Astrocyte (in vitro differentiated cells and primary cell): ENCODE results near the gene AGBL4. TPM values are rescaled to one million over a fixed set of nuclear protein-coding genes. Genes with fewer than 3 reads are reported as not detected.

ENCODE experiments used
- DNase-seq: peaks from one replicate; pipeline ENCODE4 v3.0.0-alpha.2; 2010; ENCODE audit warnings: low read depth
- FAIRE-seq: peaks from 2 replicates; lab custom pipeline; 2011; peaks lifted over from hg19 to GRCh38; lab: Jason Lieb, UNC
- H2AFZ ChIP-seq: 2 replicates; pipeline ENCODE4 v1.6.0; 2012; ENCODE audit warnings: low read depth, low read length, inconsistent platforms
- H3K27ac ChIP-seq: 2 replicates; pipeline ENCODE4 v1.5.1; 2011; ENCODE audit warnings: low read depth, low read length, inconsistent platforms
- H3K27me3 ChIP-seq: 2 replicates; pipeline ENCODE4 v1.6.0; 2011; ENCODE audit warnings: low read length, inconsistent platforms; ENCODE audit not compliant: insufficient read depth
- H3K36me3 ChIP-seq: 2 replicates; pipeline ENCODE4 v1.5.1; 2011; ENCODE audit warnings: low read length, inconsistent platforms; ENCODE audit not compliant: insufficient read depth
- H3K4me1 ChIP-seq: 2 replicates; pipeline ENCODE4 v1.5.1; 2011; ENCODE audit warnings: low read length, inconsistent platforms; ENCODE audit not compliant: insufficient read depth
- H3K4me2 ChIP-seq: 2 replicates; pipeline ENCODE4 v1.6.0; 2012; ENCODE audit warnings: low read length, inconsistent platforms
- H3K4me3 ChIP-seq: 2 replicates; pipeline ENCODE4 v1.5.1; 2011; ENCODE audit warnings: low read depth, mild to moderate bottlenecking, low read length, inconsistent platforms; ENCODE audit not compliant: insufficient read depth
- H3K79me2 ChIP-seq: 2 replicates; pipeline ENCODE4 v1.6.0; 2012; ENCODE audit warnings: mild to moderate bottlenecking, low read length, inconsistent platforms; ENCODE audit not compliant: insufficient read depth
- H3K9ac ChIP-seq: 2 replicates; pipeline ENCODE4 v1.6.0; 2012; ENCODE audit warnings: mild to moderate bottlenecking, low read length, inconsistent platforms
- H3K9me3 ChIP-seq: 2 replicates; pipeline ENCODE4 v1.5.1; 2012; ENCODE audit warnings: low read depth, mild to moderate bottlenecking, low read length, inconsistent platforms; ENCODE audit not compliant: insufficient read depth
- H4K20me1 ChIP-seq: 2 replicates; pipeline ENCODE4 v1.6.0; 2012; ENCODE audit warnings: low read length, inconsistent platforms; ENCODE audit not compliant: insufficient read depth
- H3K27ac Mint-ChIP-seq: one replicate; pipeline ENCODE4 v1.8.0; 2021; ENCODE audit warnings: mild to moderate bottlenecking, mixed read lengths; ENCODE audit not compliant: unreplicated experiment
- H3K27me3 Mint-ChIP-seq: one replicate; pipeline ENCODE4 v1.8.0; 2021; ENCODE audit warnings: low read depth, mixed read lengths; ENCODE audit not compliant: unreplicated experiment
- H3K36me3 Mint-ChIP-seq: one replicate; pipeline ENCODE4 v1.8.0; 2021; ENCODE audit warnings: low read depth, mixed read lengths; ENCODE audit not compliant: unreplicated experiment
- H3K4me1 Mint-ChIP-seq: one replicate; pipeline ENCODE4 v1.8.0; 2021; ENCODE audit warnings: low read depth, mixed read lengths; ENCODE audit not compliant: unreplicated experiment
- H3K4me3 Mint-ChIP-seq: one replicate; pipeline ENCODE4 v1.8.0; 2021; ENCODE audit warnings: mild to moderate bottlenecking, moderate library complexity, mixed read lengths; ENCODE audit not compliant: unreplicated experiment
- H3K9me3 Mint-ChIP-seq: one replicate; pipeline ENCODE4 v1.8.0; 2021; ENCODE audit warnings: mild to moderate bottlenecking, mixed read lengths; ENCODE audit not compliant: unreplicated experiment
- EZH2 ChIP-seq: IDR thresholded peaks from 2 replicates; pipeline ENCODE4 v1.6.1; 2012; ENCODE audit warnings: mild to moderate bottlenecking, low read length, inconsistent platforms; ENCODE audit not compliant: insufficient read depth
- total RNA-seq: library from RNA; stranded (reverse); gene quantifications from 2 replicates; pipeline ENCODE4 v1.2.1, GENCODE V29; 2021
- TF ChIP-seq, protein P1 (sequence below): IDR thresholded peaks from 2 replicates; pipeline ENCODE4 v1.5.1; 2011; ENCODE audit warnings: low read depth, mild to moderate bottlenecking, inconsistent platforms, low read length, moderate library complexity; ENCODE audit not compliant: insufficient read depth

The AGBL4 gene
- total RNA-seq, 1 donor from 2014 or later = not detected

GRCh38 chr1:49544615-49545014 is 479.1 kb downstream of the AGBL4 start:
- Mint-ChIP-seq H3K27me3 (no peaks in the 10 kb centered on the region), H3K9me3 (peaks cover 5% of the 10 kb centered on the region), H3K4me3 (no peak overlapping the region), H3K27ac (no peak overlapping the region), H3K4me1 (no peaks in the 10 kb centered on the region), H3K36me3 (no peaks in the 10 kb centered on the region)
- Histone ChIP-seq H4K20me1 (no peaks in the 10 kb centered on the region), H3K9ac (no peak overlapping the region), H3K27ac (no peak overlapping the region), H3K4me3 (no peak overlapping the region), H3K79me2 (no peaks in the 10 kb centered on the region), H3K36me3 (no peaks in the 10 kb centered on the region), H3K9me3 (no peaks in the 10 kb centered on the region), H3K4me2 (no peak overlapping the region), H3K4me1 (no peaks in the 10 kb centered on the region), H2AFZ (no peak overlapping the region), H3K27me3 (no peaks in the 10 kb centered on the region)
- FAIRE-seq (no peak), DNase-seq (no peak)
- TF ChIP-seq, protein P1, sequence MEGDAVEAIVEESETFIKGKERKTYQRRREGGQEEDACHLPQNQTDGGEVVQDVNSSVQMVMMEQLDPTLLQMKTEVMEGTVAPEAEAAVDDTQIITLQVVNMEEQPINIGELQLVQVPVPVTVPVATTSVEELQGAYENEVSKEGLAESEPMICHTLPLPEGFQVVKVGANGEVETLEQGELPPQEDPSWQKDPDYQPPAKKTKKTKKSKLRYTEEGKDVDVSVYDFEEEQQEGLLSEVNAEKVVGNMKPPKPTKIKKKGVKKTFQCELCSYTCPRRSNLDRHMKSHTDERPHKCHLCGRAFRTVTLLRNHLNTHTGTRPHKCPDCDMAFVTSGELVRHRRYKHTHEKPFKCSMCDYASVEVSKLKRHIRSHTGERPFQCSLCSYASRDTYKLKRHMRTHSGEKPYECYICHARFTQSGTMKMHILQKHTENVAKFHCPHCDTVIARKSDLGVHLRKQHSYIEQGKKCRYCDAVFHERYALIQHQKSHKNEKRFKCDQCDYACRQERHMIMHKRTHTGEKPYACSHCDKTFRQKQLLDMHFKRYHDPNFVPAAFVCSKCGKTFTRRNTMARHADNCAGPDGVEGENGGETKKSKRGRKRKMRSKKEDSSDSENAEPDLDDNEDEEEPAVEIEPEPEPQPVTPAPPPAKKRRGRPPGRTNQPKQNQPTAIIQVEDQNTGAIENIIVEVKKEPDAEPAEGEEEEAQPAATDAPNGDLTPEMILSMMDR = no peak
- no peak for TF ChIP-seq EZH2

DNA sequence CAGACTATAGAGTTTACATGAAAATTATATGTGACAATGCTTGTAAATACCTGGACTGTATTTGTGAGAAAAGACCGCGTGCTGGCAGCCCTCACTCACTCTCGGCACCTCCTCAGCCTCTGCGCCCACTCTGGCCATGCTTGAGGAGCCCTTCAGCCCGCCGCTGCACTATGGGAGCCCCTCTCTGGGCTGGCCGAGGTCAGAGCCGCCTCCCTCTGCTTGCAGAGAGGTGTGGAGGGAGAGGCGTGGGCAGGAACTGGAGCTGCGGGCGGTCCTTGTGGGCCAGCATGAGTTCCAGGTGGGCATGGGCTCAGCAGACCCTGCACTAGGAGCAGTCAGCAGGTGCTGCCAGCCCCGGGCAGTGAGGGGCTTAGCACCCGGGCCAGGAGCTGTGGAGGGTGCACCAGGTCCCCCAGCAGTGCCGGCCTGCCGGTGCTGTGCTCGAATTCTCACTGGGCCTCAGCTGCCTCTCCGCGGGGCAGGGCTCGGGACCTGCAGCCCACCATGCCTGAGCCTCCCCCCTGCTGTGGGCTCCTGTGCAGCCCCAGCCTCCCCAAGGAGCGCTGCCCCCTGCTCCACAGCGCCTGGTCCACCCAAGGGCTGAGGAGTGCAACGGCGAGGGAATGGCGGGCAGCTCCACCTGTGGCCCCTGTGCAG is 482.5 kb downstream of the AGBL4 start:
- no peak overlapping the region for H3K4me3 ChIP-seq
- no peak overlapping the region for H3K27ac ChIP-seq
- TF ChIP-seq, protein P1 = no peak
- no peak for TF ChIP-seq EZH2
- H3K4me1 ChIP-seq = no peaks in the 10 kb centered on the region
- FAIRE-seq (no peak), DNase-seq (no peak)
- no peaks in the 10 kb centered on the region for H4K20me1 ChIP-seq
- no peak overlapping the region for H3K27ac Mint-ChIP-seq
- no peak overlapping the region for H3K4me3 Mint-ChIP-seq
- H3K9me3 ChIP-seq = no peaks in the 10 kb centered on the region
- no peak overlapping the region for H3K4me2 ChIP-seq
- H3K27me3 Mint-ChIP-seq = no peaks in the 10 kb centered on the region
- H3K79me2 ChIP-seq = no peaks in the 10 kb centered on the region
- no peaks in the 10 kb centered on the region for H3K36me3 ChIP-seq
- H3K9ac ChIP-seq = no peak overlapping the region
- no peaks in the 10 kb centered on the region for H3K4me1 Mint-ChIP-seq
- no peak overlapping the region for H2AFZ ChIP-seq
- no peaks in the 10 kb centered on the region for H3K36me3 Mint-ChIP-seq
- H3K9me3 Mint-ChIP-seq = peaks cover 5% of the 10 kb centered on the region
- H3K27me3 ChIP-seq = no peaks in the 10 kb centered on the region

DNA sequence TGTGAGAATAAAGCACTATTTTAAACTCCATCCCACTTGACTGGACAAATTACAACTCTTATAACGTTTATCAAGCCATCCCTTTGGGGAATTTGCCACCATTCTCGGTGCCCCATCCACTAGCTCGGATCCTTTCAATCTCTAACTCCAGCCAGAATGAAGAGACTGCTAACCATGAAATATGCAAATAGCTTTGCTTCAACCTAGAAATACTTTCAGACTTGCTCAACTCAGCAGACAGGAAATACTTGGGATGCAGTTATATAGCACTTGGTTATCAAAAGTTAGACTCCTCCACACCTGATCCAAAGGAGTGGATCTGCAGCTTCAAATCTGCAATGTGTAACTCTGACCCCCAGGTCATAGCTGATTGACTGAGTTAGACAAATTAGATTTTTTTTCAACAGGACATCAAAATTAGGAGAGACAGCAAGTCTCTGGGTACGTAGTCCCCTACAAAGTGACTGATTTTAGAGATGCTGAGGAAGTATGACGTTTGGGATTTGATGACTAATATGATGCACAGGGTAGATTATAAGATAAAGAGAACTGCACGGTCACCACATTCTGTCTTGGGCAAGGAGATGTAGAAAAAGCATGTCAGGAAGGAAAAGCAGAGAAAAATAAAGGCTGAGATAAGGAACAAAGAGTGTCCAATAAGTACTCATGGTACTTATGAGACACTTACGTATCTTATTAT is 496.0 kb downstream of the AGBL4 start:
- H3K27ac ChIP-seq = no peak overlapping the region
- no peak overlapping the region for H3K9ac ChIP-seq
- no peaks in the 10 kb centered on the region for H3K4me1 Mint-ChIP-seq
- no peak overlapping the region for H3K4me2 ChIP-seq
- no peak overlapping the region for H2AFZ ChIP-seq
- H4K20me1 ChIP-seq = no peaks in the 10 kb centered on the region
- H3K4me3 Mint-ChIP-seq = no peak overlapping the region
- no peaks in the 10 kb centered on the region for H3K9me3 Mint-ChIP-seq
- H3K4me1 ChIP-seq = no peaks in the 10 kb centered on the region
- no peaks in the 10 kb centered on the region for H3K9me3 ChIP-seq
- no peaks in the 10 kb centered on the region for H3K79me2 ChIP-seq
- H3K36me3 Mint-ChIP-seq = no peaks in the 10 kb centered on the region
- DNase-seq = peak; percentile 9
- H3K27me3 ChIP-seq = no peaks in the 10 kb centered on the region
- H3K4me3 ChIP-seq = no peak overlapping the region
- no peak overlapping the region for H3K27ac Mint-ChIP-seq
- FAIRE-seq = no peak
- TF ChIP-seq, protein P1 = no peak
- no peak for TF ChIP-seq EZH2
- no peaks in the 10 kb centered on the region for H3K36me3 ChIP-seq
- H3K27me3 Mint-ChIP-seq = no peaks in the 10 kb centered on the region
